Testis (tissue), 2 donors: ENCODE measurements around the gene FLT1.

ENCODE experiments used
- CTCF ChIP-seq, 3 experiments: fragments of 450-650 bp in 2 of 3; fragments of 200-600 bp in 1 of 3; sonication (generic) in 1 of 3; IDR thresholded peaks; one replicate each; pipeline ENCODE4 v1.5.1; 2016 to 2019; ENCODE audit warnings: antibody characterized with exemption in 3 of 3, mild to moderate bottlenecking in 2 of 3, moderate library complexity in 1 of 3
- POLR2A ChIP-seq: fragments of 450-650 bp; IDR thresholded peaks from one replicate; pipeline ENCODE4 v1.6.1; 2017; ENCODE audit warnings: antibody characterized with exemption, mild to moderate bottlenecking, moderate library complexity

GRCh38 chr13:28346154-28346553 lies 148.8 kb downstream of the FLT1 start:
- TF ChIP-seq CTCF (IDR thresholded peaks at IDR 0.05) (no peak), POLR2A (no peak)
